Ovary (tissue), 3 donors: Measurements from ENCODE around the gene EEF1A2.

Source experiments
- CTCF ChIP-seq, 3 donors: fragments of 450-650 bp in 2 of 3; fragments of 200-600 bp in 1 of 3; IDR thresholded peaks; one replicate each; pipeline versions ENCODE4 v1.5.1 to v1.8.0; 2016 to 2022; ENCODE audit warnings: antibody characterized with exemption in 3 of 3, mild to moderate bottlenecking in 1 of 3
- EP300 ChIP-seq: sonication (generic); formaldehyde crosslinking; IDR thresholded peaks from one replicate; pipeline ENCODE4 v1.6.1; 2017; ENCODE audit warnings: antibody characterized with exemption
- POLR2A ChIP-seq: fragments of 450-650 bp; IDR thresholded peaks from one replicate; pipeline ENCODE4 v1.6.1; 2017; ENCODE audit warnings: antibody characterized with exemption, mild to moderate bottlenecking, moderate library complexity
- donor health status: DM: no; HTN: no; CAD: no.

GRCh38 chr20:63481503-63481902, 17.4 kb downstream of the EEF1A2 start:
- TF ChIP-seq POLR2A (no peak), CTCF (IDR thresholded peaks at IDR 0.05) (no peak), EP300 (no peak)
